H9 (cell line): ENCODE results near the gene ZNF562. TPM values are rescaled to one million over a fixed set of nuclear protein-coding genes. Genes with fewer than 3 reads are reported as not detected.
"Not testable (repeated sequence)": the region's sequence is repeated elsewhere in the genome, so short reads cannot be mapped to it uniquely, and the experiment has no call there.

Experiments used
- DNase-seq: peaks from one replicate; pipeline ENCODE4 v3.0.0-alpha.2; 2017
- H2AFZ ChIP-seq: one replicate; pipeline ENCODE4 v1.6.1; 2013; ENCODE audit warnings: mild to moderate bottlenecking, low read length, control low read depth, moderate library complexity
- H2AK5ac ChIP-seq: 2 replicates; pipeline ENCODE4 v1.6.1; 2013; ENCODE audit warnings: low read length, control low read depth, mixed read lengths; ENCODE audit not compliant: insufficient read length
- H2BK120ac ChIP-seq: one replicate; pipeline ENCODE4 v1.6.1; 2013; ENCODE audit warnings: low read depth, mild to moderate bottlenecking, low read length, control low read depth, inconsistent platforms; ENCODE audit not compliant: poor library complexity, severe bottlenecking
- H2BK12ac ChIP-seq: 2 replicates; pipeline ENCODE4 v1.6.1; 2013; ENCODE audit warnings: low read length, control low read depth, mixed read lengths, low read depth; ENCODE audit not compliant: insufficient read length
- H2BK15ac ChIP-seq: 2 replicates; pipeline ENCODE4 v1.6.1; 2013; ENCODE audit warnings: low read depth, low read length, control low read depth
- H2BK20ac ChIP-seq: one replicate; pipeline ENCODE4 v1.6.1; 2013; ENCODE audit warnings: low read depth, mild to moderate bottlenecking, low read length, control low read depth, inconsistent platforms; ENCODE audit not compliant: poor library complexity, severe bottlenecking
- H2BK5ac ChIP-seq: 2 replicates; pipeline ENCODE4 v1.6.1; 2013; ENCODE audit warnings: low read length, control low read depth, mixed read lengths; ENCODE audit not compliant: insufficient read length
- H3K14ac ChIP-seq: 2 replicates; pipeline ENCODE4 v1.6.1; 2013; ENCODE audit warnings: low read length, control low read depth; ENCODE audit not compliant: insufficient read depth
- H3K18ac ChIP-seq: 2 replicates; pipeline ENCODE4 v1.6.1; 2013; ENCODE audit warnings: low read depth, mild to moderate bottlenecking, mixed read lengths, low read length, control low read depth; ENCODE audit not compliant: insufficient read length
- H3K23ac ChIP-seq: 2 replicates; pipeline ENCODE4 v1.6.1; 2013; ENCODE audit warnings: low read length, control low read depth, mixed read lengths, low read depth; ENCODE audit not compliant: insufficient read length
- H3K23me2 ChIP-seq: 2 replicates; pipeline ENCODE4 v1.6.1; 2013; ENCODE audit warnings: low read depth, mild to moderate bottlenecking, mixed read lengths, low read length, control low read depth; ENCODE audit not compliant: insufficient read length, poor library complexity, severe bottlenecking
- H3K27ac ChIP-seq: 2 replicates; pipeline ENCODE4 v1.5.1; 2013; ENCODE audit warnings: low read length, control low read depth, mixed read lengths, low read depth; ENCODE audit not compliant: insufficient read length
- H3K27me3 ChIP-seq: 2 replicates; pipeline ENCODE4 v1.6.1; 2013; ENCODE audit warnings: low read length, control low read depth, inconsistent platforms; ENCODE audit not compliant: insufficient read depth
- H3K4ac ChIP-seq: 2 replicates; pipeline ENCODE4 v1.6.1; 2013; ENCODE audit warnings: low read depth, mild to moderate bottlenecking, control low read depth, inconsistent platforms, low read length, moderate library complexity
- H3K4me1 ChIP-seq: 2 replicates; pipeline ENCODE4 v1.6.1; 2013; ENCODE audit warnings: low read length, control low read depth, inconsistent platforms; ENCODE audit not compliant: insufficient read depth
- H3K4me2 ChIP-seq: 2 replicates; pipeline ENCODE4 v1.6.1; 2013; ENCODE audit warnings: low read length, control low read depth, mixed read lengths; ENCODE audit not compliant: insufficient read length, insufficient read depth
- H3K56ac ChIP-seq: 2 replicates; pipeline ENCODE4 v1.6.1; 2013; ENCODE audit warnings: low read depth, mild to moderate bottlenecking, mixed read lengths, low read length, control low read depth; ENCODE audit not compliant: insufficient read length
- H3K79me1 ChIP-seq: 2 replicates; pipeline ENCODE4 v1.6.1; 2013; ENCODE audit warnings: low read depth, mild to moderate bottlenecking, moderate library complexity, low read length, control low read depth, inconsistent platforms; ENCODE audit not compliant: insufficient read depth, poor library complexity, severe bottlenecking
- H3K79me2 ChIP-seq: 2 replicates; pipeline ENCODE4 v1.6.1; 2013; ENCODE audit warnings: low read length, control low read depth, inconsistent platforms; ENCODE audit not compliant: insufficient read depth
- H3K9ac ChIP-seq: 2 replicates; pipeline ENCODE4 v1.6.1; 2013; ENCODE audit warnings: low read length, control low read depth, mixed read lengths; ENCODE audit not compliant: insufficient read length; ENCODE audit errors: extremely low read depth
- H3K9me3 ChIP-seq: one replicate; pipeline ENCODE4 v1.6.1; 2013; ENCODE audit warnings: low read depth, low read length, inconsistent platforms; ENCODE audit not compliant: control insufficient read depth
- H3T11ph ChIP-seq: one replicate; pipeline ENCODE4 v1.6.1; 2013; ENCODE audit warnings: mild to moderate bottlenecking, low read length, control low read depth, inconsistent platforms
- H4K20me1 ChIP-seq: one replicate; pipeline ENCODE4 v1.6.1; 2013; ENCODE audit not compliant: control insufficient read depth, insufficient read length, insufficient read depth
- H4K5ac ChIP-seq: 2 replicates; pipeline ENCODE4 v1.6.1; 2013; ENCODE audit warnings: low read depth, mild to moderate bottlenecking, mixed read lengths, low read length, control low read depth; ENCODE audit not compliant: insufficient read length
- H4K8ac ChIP-seq: replicated peaks from 2 replicates; pipeline ENCODE4 v1.6.1; 2013; ENCODE audit warnings: low read length, control low read depth, mixed read lengths, low read depth; ENCODE audit not compliant: insufficient read length
- H4K91ac ChIP-seq: 2 replicates; pipeline ENCODE4 v1.6.1; 2013; ENCODE audit warnings: low read depth, mild to moderate bottlenecking, moderate library complexity, mixed read lengths, low read length, control low read depth; ENCODE audit not compliant: insufficient read length
- H3K27ac Mint-ChIP-seq, 3 experiments: 2 replicates in 2 of 3; 3 replicates in 1 of 3; pipeline ENCODE4 v1.8.0; 2020 to 2021; ENCODE audit warnings: mixed read lengths in 3 of 3, mild to moderate bottlenecking in 1 of 3, moderate library complexity in 1 of 3
- H3K27me3 Mint-ChIP-seq: 2 replicates; pipeline ENCODE4 v1.8.0; 2021; ENCODE audit warnings: low read depth, mild to moderate bottlenecking, moderate library complexity, mixed read lengths
- H3K36me3 Mint-ChIP-seq, 3 experiments: 2 replicates in 2 of 3; 3 replicates in 1 of 3; pipeline ENCODE4 v1.8.0; 2020 to 2021; ENCODE audit warnings: low read depth in 3 of 3, mixed read lengths in 3 of 3; ENCODE audit not compliant: insufficient read depth in 1 of 3
- H3K4me1 Mint-ChIP-seq, 2 experiments: 2 replicates each; pipeline ENCODE4 v1.8.0; 2020; ENCODE audit warnings: mixed read lengths in 2 of 2
- H3K4me3 Mint-ChIP-seq, 2 experiments: 2 replicates in 1 of 2; 3 replicates in 1 of 2; pipeline ENCODE4 v1.8.0; 2020 to 2021; ENCODE audit warnings: mild to moderate bottlenecking in 2 of 2, mixed read lengths in 2 of 2, moderate library complexity in 1 of 2
- H3K9me3 Mint-ChIP-seq, 2 experiments: 2 replicates in 1 of 2; 3 replicates in 1 of 2; pipeline ENCODE4 v1.8.0; 2020; ENCODE audit warnings: mild to moderate bottlenecking in 2 of 2, mixed read lengths in 2 of 2, moderate library complexity in 1 of 2
- WGBS: extraction: QIAGEN DNeasy Blood & Tissue Kit; methylation state at CpG from one replicate; pipeline ENCODE4 v1.1.7; 2013; ENCODE audit warnings: missing lambda C conversion rate, low lambda C conversion rate, mixed read lengths; ENCODE audit not compliant: insufficient read length; ENCODE audit errors: extremely low coverage; 5-methylcytosine and 5-hydroxymethylcytosine counted together
- total RNA-seq: library from RNA; stranded (reverse); gene quantifications from 2 replicates; pipeline ENCODE4 v1.2.1, GENCODE V29; 2021

The ZNF562 gene
- total RNA-seq, 1 experiment from 2014 or later, result 15.7 TPM

DNA sequence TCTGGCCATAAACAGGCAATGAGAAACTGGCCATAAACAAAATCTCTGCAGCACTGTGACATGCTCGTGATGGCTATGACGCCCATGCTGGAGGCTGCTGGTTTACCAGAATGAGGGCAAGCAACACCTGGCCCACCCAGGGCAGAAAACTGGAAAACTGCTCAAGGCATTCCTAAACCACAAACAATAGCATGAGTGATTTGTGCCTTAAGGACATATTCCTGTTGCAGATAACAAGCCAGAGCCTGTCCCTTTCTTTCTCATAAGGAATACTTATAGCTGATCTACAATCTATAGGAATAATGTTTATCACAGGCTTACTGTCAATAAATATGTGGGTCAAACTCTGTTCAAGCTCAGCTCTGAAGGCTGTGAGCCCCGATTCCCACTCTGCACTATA lies 23.4 kb downstream of the ZNF562 start:
- not testable (repeated sequence) for H3K27ac Mint-ChIP-seq, H3K18ac ChIP-seq
- peaks cover 68 to 73% (median 70%) of the 10 kb centered on the region in 3 experiments for H3K36me3 Mint-ChIP-seq

More for the DNA sequence above, 23.4 kb downstream of the ZNF562 start:
- H4K8ac ChIP-seq, DNase-seq, H3K23ac ChIP-seq, H3T11ph ChIP-seq, H3K27me3 ChIP-seq, H2BK15ac ChIP-seq, H2BK120ac ChIP-seq, H4K5ac ChIP-seq, H3K4me2 ChIP-seq, H3K14ac ChIP-seq, H4K20me1 ChIP-seq, H2BK5ac ChIP-seq, H3K27me3 Mint-ChIP-seq, H3K56ac ChIP-seq, H3K27ac ChIP-seq, H2AK5ac ChIP-seq, H3K4ac ChIP-seq, H2BK12ac ChIP-seq, H2BK20ac ChIP-seq, H3K23me2 ChIP-seq, H3K4me3 Mint-ChIP-seq, H4K91ac ChIP-seq, H2AFZ ChIP-seq, H3K9ac ChIP-seq, H3K79me1 ChIP-seq, H3K4me1 ChIP-seq, H3K79me2 ChIP-seq: not testable (repeated sequence)
- H3K4me1 Mint-ChIP-seq, result peaks cover 21% of the 10 kb centered on the region in 2 experiments
- peaks cover 44% of the 10 kb centered on the region for H3K9me3 ChIP-seq
- WGBS, result no CpG with 5 or more reads among the region's 3 CpGs
- peaks cover 46 to 63% of the 10 kb centered on the region in 2 experiments for H3K9me3 Mint-ChIP-seq
